HuH-7.5 (cell line): ENCODE data around the gene LYRM9.
"Not testable (repeated sequence)": the region's sequence is repeated elsewhere in the genome, so short reads cannot be mapped to it uniquely, and the experiment has no call there.

Source experiments
- DNase-seq: peaks from one replicate; pipeline ENCODE4 v3.0.0; 2011; ENCODE audit warnings: low spot score

LYRM9 gene

DNA sequence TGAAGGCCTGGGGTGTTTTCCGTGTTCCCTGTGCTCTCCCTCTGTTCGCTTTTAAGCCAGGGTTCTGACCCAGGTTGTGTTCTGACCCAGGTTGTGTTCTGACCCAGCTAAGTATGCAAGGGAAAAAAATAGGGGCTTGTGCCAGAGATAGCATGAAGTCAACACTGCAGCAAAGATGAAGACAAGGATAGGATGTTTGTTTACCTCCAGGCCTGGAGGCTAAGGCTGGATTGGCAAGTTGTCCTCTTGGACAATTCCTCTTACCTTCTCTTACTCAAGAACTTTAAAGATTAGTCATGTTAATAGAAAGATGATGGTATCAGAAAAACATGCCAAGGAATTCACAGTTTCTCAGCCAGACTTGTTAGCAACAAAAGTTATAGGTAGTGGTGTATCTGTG is 19.4 kb downstream of the LYRM9 start:
- no peak for DNase-seq

DNA sequence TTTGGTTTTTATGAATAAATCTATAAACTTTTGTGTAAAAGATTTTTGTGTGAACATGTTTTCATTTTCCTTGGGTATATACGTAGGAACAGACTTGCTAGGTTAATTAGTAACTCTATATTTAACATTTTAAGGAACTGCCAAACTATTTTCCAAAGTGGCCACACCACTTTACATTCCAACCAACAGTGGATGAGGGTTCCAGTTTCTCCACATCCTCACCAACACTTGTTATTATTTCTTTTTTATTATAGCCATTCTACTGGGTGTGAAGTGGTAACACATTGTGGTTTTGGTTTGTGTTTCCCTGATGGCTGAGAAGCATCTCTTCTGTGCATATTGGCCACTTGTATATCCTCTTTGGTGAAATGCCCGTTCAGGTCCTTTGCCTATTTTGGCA is 20.0 kb downstream of the LYRM9 start:
- DNase-seq: no peak

DNA sequence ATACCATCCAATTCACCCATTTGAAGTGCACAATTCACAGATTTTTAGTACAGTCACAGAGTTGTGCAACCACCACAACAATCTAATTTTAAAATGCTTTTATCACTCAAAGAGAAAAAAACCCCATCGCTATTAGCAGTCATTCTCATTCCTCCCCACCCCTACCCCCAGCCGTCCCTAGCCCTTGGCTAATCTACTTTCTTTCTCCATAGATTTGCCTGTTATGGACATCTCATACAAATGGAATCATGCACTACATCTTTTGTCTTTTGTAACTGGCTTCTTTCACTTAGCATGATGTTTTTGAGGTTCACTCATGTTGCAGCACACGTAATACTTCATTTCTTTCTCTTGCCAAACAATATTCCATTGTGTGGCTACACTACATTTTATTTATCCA is 20.4 kb downstream of the LYRM9 start:
- no peak for DNase-seq

DNA sequence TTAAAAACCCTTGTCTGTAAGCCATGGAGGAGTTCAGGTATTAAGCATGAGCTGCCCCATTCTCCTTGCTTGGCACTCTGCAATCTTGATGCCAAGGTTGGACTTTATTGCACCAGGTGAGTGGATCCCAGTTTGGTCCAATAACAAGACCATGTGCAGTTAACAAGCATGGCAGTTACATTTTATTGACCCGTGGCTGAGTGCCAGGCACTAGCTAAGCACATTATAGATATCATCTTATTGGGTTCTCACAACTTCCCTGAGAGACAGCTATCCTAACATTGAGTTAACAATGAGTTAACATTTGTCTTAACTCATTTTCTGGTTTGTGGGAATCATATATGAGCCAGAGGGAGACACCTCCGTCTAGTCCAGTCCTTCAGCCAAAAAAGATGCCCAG is 21.8 kb downstream of the LYRM9 start:
- no peak for DNase-seq

DNA sequence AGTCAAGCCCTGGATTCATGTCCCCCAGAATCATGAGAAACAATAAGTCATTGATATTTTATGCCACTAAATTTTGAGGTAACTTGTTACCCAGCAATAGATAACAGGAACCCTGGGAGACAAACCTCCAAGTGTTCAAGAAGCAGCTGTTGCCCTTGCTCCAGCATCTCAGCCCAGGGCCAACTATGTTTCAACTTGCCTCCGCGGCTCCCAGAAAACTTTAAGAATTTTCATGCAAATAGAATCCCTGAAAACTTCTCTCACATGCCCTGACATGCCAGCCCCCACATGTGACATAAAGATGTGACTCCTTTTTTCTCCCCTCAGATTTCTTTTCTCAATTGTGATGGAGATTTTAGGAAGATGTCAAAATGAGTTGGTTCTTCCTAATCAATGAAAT is 22.8 kb downstream of the LYRM9 start:
- no peak for DNase-seq

DNA sequence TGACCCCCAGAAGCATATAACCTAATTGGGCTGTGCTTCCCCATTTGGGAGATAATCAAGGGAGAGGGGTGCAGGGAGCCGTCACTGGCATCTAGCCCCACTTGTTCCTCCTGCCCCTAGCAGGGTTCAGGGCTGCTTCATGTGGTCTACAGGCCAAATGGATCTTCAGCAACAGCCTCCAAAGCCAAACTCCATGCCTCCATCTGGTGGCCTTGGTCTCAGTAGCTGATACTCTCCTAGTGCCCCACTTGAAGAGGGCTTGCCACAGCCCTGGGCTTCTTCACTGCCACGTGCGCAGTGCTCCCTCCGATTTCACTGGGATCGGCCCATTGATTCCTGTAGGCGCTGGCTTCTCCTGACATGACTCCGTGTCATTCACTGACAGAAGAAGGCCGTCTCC is 24.6 kb downstream of the LYRM9 start:
- no peak for DNase-seq

DNA sequence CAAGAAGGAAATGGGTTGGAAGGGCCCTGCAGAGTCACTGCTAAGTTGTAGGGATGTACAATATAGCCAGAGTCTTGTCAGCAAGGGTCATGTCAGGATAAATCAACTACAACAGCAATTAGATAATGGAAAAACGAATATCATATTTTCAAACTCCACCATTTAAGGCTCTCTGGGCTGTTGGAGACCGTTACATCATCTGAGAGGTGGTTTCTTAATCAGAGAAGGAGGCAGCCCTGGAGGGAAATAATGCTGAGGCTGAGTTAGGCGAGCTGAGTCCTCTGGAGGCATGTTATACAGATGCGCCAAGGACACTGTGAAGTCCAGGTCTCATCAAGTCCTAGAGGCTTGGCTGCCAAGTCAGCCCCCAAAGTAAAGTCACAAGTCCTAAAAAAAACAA is 30.3 kb downstream of the LYRM9 start:
- DNase-seq: no peak

DNA sequence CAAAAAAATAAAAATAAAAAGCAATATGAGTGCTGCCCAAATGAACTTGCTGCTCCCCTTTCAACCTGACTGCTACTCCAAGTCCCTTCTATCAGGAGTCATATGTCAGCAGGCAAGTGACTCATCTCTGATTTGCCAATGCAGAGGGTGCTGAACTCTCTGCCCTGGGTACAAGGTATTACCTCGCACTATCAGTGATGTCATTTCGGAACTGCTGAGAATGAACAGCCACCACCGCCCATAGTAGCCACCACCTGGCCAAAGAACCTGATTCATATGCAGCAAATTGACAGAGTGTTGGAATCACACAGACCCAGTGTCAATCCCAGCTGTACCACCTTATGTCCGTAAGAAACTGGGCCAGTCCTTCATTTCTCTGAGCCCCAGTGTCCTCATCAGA is 31.2 kb downstream of the LYRM9 start:
- DNase-seq: no peak

DNA sequence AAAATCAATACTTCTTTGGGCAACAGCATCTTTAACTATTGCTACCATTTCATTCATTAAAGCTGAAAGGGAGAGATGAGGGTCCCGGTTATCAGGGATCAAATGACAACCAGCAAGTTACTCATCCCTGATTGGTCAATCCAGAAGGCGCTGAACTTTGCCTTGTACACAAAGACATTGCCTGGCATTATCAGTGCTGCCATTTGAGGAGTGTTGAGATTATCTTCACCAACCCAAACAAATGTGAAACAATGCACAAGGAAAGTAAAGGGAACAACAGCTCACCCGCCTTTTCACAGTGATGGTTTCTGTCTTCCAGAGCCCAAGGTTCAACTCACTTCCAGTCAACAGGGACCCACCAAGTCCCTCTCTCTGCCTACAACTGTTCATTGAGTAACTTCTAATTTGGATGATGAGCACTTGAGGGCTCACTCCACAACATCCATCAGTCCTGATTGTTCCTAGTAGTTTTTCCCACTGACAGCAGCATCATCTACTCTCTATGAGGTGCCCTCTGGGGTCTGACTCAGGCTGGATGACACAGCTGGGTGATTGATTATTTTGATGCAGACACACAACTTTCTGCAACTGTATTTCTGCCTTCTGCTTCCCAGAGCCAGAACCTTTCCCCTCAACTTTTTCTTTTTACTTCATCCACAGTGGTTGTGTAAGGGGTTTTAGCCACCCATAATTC is 32.0 kb downstream of the LYRM9 start:
- no peak for DNase-seq

DNA sequence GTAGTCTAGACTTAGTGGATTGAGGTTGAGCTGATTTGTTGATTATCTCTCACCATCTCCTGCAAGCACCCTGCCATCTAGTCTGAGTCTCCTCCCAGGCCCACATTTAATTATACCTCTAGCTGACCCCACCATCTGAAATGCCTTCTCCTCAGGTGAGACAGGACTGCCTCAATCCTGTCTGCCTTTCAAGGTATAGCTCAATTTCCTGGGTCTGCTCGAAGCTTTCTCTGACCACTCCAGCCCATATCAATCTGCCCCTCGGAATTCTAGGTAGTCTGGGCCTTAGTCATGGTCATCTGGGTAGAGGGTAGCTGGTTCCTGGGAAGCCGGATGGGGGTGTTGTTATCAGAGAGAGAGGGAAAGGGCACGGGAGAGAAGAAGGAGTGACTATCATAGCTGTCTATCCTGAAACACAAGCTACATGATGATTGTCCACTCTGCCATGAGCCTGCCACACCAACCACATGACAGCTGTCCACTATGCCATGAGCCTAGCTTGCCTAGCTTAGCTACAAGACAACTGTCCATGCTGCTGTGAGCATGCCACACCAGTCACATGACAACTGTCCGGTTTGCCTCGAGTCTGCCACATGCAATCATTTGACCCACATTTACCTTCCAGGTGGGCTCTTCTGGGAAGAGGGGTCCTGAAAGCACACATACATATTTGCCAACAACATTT is 34.4 kb downstream of the LYRM9 start:
- no peak for DNase-seq

DNA sequence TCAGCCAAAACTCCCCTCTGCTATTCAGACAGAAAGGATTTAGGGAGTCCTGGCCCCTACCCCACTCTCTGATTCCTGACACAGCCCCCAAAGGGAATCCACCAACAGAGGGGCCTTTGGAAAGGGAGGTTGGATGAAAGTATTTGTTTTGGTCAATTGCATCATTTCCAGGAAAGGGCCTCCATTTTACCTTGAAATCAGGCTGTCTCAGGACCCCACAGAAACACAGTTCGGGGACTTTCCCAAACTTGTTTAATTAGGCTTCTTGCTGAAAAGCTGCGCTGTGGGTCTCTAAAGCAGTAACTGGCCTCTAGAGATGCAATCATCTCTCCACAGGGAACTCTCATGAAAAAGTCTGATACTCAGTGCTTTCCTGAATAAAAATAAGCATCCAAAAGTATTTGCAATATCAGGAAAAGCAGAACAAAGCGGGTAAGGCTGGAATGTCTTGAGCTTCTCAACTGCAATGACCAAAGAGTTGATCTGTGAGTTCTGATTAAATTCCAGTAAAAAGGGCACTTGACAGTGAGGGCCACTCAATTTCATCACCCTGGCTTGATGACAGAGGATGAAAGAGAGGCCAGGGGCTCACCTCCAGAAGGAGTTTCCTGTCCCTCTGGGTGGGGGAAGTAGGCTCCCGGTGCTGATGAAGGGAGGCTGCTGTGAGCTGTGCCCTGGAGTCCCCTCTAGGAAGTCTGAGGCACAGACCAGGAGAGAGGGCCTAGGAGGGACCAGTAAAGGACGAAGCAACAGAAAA is 36.3 kb downstream of the LYRM9 start:
- no peak for DNase-seq

DNA sequence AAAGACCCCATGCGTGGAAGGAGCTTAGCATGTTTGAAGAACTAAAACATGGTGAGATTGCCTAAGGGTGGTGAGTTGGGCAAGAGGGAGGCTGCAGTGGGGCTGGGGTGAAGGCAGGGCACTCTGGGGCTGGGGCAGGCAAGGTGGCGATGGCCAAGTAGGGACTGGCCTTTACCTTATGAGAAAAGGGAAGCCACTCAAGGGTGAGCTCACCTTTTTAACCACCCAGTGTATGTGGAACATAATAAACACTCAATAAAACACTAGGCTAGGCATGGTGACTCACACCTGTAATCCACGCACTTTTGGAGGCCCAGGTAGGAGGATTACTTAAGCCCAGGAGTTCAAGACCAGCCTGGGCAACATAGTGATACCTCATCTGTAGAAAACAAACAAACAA is 37.7 kb downstream of the LYRM9 start:
- no peak for DNase-seq

DNA sequence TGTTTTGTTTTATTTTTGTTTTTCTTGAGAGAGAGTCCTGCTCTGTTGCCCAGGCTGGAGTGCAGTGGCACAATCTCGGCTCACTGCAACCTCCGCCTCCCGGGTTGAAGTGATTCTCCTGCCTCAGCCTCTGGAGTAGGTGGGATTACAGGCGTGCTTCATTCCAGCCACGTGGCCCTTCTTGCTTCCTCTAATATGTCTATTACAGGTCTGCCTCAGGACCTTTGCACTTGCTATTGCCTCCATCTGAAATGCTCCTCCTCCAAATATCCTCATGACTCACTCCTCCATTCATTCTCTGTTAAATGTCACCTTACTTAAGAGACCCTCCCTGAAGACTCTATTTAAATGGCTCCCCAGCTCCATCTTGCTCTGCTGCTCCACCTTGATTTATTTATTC is 39.0 kb downstream of the LYRM9 start:
- no peak for DNase-seq

DNA sequence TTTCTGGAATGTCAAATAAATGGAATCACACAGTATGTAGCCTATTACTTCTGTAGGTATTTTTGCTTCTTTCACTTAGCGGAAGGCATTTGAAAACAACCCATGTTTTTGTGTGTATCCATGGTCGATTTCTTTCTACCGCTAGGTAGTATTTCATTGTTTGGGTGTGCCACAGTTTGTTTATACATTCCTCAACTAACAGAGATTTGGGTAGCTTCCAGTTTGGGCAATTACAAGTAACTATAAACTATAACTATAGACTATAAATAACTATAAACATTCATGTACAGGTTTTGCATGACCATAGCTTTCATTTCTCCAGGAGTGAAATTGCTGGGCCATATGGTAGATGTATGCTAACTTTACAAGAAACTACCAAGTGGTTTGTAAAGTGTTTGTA is 40.1 kb downstream of the LYRM9 start:
- DNase-seq: no peak

DNA sequence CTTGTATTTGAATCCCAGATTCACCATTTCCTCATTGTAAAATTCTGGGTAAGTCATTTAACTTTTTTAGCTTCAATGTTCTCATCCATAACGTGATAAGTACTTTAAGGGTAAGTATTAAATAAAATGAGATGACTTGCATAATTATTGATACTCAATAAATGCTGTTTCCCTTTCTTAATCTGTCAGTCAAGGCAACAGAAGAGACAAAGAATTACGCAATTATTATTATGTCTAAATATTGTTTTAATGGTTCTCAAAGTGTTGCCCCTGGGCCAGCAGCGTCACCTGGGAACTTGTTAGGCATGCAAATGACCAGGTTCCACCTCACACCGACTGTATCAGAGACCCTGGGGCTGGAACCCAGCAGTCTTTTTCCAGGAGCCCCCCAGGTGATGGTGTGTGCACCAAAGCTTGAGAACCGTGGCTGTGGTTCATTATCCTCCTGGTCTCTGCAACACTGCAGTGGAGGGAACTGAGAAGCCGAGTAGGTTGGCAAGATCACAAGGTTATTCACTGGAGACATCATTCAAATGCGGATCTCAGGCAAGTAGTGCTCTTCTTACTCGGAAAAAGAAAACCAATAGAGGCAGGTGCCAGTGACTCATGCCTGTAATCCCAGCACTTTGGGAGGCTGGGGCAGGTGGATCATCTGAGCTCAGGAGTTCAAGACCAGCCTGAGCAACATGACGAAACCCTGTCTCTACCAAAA is 43.5 kb downstream of the LYRM9 start:
- no peak for DNase-seq

DNA sequence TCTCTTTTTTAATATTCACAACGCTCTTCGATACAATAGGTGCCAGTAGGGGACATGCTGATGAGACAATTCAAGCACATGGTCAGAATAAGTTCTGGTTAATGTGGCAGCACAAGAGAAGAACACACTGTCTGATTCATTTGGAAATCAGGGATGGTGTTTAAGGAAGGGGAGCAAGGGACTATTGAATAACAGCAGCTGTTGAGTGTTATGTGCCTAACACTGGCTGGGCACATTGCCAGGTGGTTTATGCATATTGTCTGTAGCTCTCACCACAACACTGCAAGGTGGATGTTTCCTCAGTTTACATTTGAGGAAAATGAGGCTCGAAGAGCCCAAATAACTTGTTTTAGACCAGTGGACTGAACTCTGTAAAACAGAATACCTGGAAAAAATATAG is 44.2 kb downstream of the LYRM9 start:
- DNase-seq: no peak

DNA sequence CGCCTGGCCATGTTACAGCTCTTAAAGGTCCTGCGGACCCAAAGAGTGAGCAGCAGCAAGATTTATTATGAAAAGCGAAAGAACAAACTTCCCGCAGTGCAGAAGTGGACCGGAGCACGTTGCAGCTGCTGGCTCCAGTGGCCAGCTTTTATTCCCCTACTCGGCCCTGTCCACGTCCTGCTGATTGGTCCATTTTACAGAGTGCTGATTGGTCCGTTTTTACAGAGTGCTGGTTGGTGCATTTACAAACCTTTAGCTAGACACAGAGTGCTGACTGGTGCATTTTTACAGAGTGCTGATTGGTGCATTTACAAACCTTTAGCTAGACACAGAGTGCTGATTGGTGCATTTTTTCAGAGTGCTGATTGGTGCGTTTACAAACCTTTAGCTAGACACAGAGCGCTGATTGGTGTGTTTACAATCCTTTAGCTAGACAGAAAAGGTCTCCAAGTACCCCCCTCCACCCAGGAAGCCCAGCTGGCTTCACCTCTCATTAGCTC is 46.3 kb downstream of the LYRM9 start:
- not testable (repeated sequence) for DNase-seq

DNA sequence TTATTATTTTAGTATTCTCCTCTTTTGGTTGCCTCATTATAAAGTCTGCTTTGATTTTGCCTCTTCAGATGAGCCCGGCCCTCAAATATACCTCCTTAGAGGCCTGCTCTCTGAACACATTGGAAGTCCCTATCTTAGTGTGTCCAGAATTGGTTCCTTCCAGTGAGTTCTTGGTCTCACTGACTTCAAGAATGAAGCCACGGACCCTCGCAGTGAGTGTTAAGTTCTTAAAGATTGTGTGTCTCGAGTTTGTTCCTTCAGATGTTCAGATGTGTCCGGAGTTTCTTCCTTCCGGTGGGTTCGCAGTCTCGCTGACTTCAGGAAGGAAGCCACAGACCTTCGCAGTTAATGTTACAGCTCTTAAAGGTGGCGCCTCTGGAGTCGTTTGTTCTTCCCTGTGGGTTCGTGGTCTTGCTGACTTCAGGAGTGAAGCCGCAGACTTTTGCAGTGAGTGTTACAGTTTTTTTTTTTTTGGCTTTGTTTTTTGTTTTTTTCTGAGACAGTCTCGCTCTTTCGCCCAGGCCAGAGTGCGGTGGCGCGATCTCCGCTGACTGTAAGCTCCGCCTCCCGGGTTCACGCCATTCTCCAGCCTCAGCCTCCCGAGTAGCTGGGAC is 47.0 kb downstream of the LYRM9 start:
- no peak for DNase-seq

DNA sequence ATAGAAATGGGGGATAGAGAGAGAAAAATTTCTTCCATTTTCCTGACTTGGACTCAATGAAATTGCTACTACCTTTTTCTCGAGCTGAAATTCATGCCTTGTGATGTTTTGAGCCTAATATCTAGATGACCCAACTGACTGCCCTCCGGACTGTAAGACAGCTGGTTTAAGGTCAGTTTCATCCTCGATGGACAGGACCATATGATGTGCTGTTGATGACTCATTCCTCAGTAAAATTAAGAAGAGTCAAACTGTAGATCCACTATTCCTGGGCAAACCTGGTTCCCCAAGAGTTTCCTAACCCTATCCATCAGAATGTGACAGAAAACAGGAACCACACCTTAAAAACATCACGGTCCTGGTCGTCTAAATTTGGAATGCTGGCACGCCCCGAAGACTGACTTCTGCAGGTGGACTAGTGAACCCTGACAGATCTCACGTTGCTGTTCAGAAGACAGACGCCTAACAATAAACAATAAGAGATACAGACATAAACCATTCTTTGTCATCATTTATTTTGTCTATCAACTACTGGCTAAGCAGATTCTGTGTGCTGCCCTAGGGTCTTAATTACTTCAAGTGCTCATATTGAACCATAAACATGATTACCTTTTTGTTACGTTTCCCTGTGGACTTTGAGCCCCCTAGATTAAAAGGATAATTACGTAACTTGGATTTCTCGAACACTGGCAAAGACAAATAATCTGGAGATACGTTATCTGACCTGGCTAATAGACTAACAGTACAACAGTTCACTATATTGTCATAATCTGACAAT is 47.7 kb downstream of the LYRM9 start:
- DNase-seq: no peak

DNA sequence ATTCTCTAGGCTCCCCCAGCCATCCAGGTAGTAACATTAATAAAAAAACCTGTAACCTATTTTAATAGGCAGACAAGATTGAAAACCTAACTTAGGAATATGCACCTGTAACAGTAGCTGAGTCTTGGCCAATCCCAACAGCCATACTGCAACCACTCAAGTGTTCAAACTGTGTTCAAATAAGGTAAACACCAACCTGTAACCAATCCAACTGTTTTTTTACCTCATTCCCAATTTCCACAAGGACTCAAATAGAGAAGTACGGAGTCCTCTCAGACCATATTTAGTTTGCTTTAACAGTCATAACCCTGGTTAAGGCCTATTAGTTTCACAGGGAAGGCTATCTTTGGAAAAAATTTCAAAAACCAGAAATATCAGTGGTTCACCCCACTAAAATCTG is 52.5 kb downstream of the LYRM9 start:
- no peak for DNase-seq

DNA sequence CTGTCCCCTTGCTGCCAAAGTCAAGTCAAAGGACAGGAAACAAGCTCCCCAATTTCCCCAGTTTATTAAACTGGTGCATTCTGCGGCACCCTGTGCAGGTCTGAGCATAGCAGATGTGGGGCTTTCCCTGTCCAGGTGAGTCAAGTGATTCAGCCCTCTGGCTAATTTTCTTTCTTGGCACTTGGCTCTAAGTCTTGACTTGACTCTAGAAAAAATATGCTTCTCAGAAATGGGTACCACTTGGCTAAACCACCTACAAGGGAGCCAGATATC is 52.8 kb downstream of the LYRM9 start:
- DNase-seq: not testable (repeated sequence)
